Thyroid gland (tissue), 4 donors: ENCODE measurements around the gene NEDD9.

Source experiments
- POLR2A ChIP-seq, 2 donors: fragments of 450-650 bp; IDR thresholded peaks; one replicate each; pipeline ENCODE4 v1.6.1; 2017; ENCODE audit warnings: antibody characterized with exemption in 2 of 2, mild to moderate bottlenecking in 2 of 2, moderate library complexity in 1 of 2
- TF ChIP-seq, protein P1 (sequence below), 6 experiments: fragments of 200-600 bp in 3 of 6; fragments of 450-650 bp in 3 of 6; sonication (generic) in 3 of 6; IDR thresholded peaks; one replicate each; pipeline ENCODE4 v1.5.1; 2016 to 2019; ENCODE audit warnings: antibody characterized with exemption in 6 of 6, mild to moderate bottlenecking in 2 of 6, inconsistent platforms in 1 of 6, moderate library complexity in 1 of 6

- TF ChIP-seq, protein P1, sequence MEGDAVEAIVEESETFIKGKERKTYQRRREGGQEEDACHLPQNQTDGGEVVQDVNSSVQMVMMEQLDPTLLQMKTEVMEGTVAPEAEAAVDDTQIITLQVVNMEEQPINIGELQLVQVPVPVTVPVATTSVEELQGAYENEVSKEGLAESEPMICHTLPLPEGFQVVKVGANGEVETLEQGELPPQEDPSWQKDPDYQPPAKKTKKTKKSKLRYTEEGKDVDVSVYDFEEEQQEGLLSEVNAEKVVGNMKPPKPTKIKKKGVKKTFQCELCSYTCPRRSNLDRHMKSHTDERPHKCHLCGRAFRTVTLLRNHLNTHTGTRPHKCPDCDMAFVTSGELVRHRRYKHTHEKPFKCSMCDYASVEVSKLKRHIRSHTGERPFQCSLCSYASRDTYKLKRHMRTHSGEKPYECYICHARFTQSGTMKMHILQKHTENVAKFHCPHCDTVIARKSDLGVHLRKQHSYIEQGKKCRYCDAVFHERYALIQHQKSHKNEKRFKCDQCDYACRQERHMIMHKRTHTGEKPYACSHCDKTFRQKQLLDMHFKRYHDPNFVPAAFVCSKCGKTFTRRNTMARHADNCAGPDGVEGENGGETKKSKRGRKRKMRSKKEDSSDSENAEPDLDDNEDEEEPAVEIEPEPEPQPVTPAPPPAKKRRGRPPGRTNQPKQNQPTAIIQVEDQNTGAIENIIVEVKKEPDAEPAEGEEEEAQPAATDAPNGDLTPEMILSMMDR (IDR thresholded peaks at IDR 0.05): no peak
- no peak for TF ChIP-seq POLR2A (IDR thresholded peaks at IDR 0.05)
Measured at GRCh38 chr6:11226005-11226404, 6.5 kb downstream of the NEDD9 start.
